ENCODE measurements around the gene LFNG.

DNA sequence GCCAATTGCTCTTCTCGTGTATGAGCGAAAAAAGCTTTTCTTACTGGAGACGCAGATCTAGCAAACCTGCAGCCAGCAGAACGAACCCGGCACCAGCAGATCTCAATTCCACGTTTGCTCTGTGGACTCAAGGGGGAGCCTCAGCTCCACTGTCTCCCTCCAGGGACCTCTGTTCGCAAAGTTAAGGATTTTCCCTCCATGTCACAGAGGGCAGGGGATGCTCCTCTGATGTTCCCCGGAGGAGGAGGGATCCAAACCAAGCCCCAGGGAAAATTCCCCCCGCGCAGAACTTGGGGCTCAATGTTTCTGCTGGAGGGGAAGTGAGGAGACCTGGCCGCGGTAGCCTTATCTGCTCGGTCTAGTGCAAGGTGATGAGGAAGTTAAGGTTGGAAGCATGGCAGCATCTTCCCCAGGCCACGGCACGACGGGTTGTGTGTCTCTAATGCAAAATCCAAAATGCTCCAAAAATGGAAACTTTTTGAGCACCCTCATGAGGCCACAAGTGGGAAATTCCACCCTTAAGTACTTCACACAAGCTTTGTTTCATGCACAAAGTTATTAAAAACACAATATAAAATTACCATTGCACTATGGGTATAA lies 48.2 kb downstream of the LFNG start:
- TF ChIP-seq EZH2 (IDR thresholded peaks at IDR 0.05) = no peak
- TF ChIP-seq, protein P1, sequence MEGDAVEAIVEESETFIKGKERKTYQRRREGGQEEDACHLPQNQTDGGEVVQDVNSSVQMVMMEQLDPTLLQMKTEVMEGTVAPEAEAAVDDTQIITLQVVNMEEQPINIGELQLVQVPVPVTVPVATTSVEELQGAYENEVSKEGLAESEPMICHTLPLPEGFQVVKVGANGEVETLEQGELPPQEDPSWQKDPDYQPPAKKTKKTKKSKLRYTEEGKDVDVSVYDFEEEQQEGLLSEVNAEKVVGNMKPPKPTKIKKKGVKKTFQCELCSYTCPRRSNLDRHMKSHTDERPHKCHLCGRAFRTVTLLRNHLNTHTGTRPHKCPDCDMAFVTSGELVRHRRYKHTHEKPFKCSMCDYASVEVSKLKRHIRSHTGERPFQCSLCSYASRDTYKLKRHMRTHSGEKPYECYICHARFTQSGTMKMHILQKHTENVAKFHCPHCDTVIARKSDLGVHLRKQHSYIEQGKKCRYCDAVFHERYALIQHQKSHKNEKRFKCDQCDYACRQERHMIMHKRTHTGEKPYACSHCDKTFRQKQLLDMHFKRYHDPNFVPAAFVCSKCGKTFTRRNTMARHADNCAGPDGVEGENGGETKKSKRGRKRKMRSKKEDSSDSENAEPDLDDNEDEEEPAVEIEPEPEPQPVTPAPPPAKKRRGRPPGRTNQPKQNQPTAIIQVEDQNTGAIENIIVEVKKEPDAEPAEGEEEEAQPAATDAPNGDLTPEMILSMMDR (IDR thresholded peaks at IDR 0.05) = peak; percentile 67
- no peak for TF ChIP-seq EZH2phosphoT487 (IDR thresholded peaks at IDR 0.05)

Measured in neural progenitor cell (in vitro differentiated cells).